HFF-Myc (cell line): Measurements from ENCODE around the gene MSH6.
A peak's percentile ranks its signal among the peaks of the same experiment; 100 is the strongest.

Experiments used
- DNase-seq: peaks from one replicate; pipeline ENCODE4 v3.0.0-alpha.2; 2011; ENCODE audit warnings: low read depth; ENCODE audit errors: extremely low read depth
- H3K4me3 ChIP-seq: replicated peaks from 2 replicates; pipeline ENCODE4 v1.5.1; 2011; ENCODE audit warnings: low read depth, mild to moderate bottlenecking, control low read depth, low read length
- CTCF ChIP-seq: IDR thresholded peaks from 2 replicates; pipeline ENCODE4 v1.5.1; 2012; ENCODE audit warnings: mild to moderate bottlenecking, low read depth, low read length, control low read depth; ENCODE audit errors: missing control alignments

MSH6 gene

GRCh38 chr2:47782671-47783485 is at the start of gene MSH6:
Gene MSH6, plus strand, starts transcription at chr2:47783145. Its CDS starts 89 bp downstream, at chr2:47783234.
- peak within 1 kb of the TSS; percentile 74 for H3K4me3 ChIP-seq
- no peak for DNase-seq
- no peak for TF ChIP-seq CTCF

GRCh38 chr2:47735136-47735869 is 47.6 kb upstream of the MSH6 start:
- no peak for TF ChIP-seq CTCF
- DNase-seq: no peak
- no peak overlapping the region for H3K4me3 ChIP-seq

GRCh38 chr2:47735912-47736311 is 47.0 kb upstream of the MSH6 start:
- H3K4me3 ChIP-seq: no peak overlapping the region
- TF ChIP-seq CTCF: no peak
- no peak for DNase-seq

- no peak for DNase-seq
- no peak for TF ChIP-seq CTCF
- H3K4me3 ChIP-seq: no peak overlapping the region
Measured at GRCh38 chr2:47737191-47737975, 45.6 kb upstream of the MSH6 start.

- no peak overlapping the region for H3K4me3 ChIP-seq
- no peak for TF ChIP-seq CTCF
- no peak for DNase-seq
Measured at GRCh38 chr2:47738331-47738730, 44.6 kb upstream of the MSH6 start.

GRCh38 chr2:47741101-47741500 is 41.8 kb upstream of the MSH6 start:
- TF ChIP-seq CTCF: no peak
- no peak for DNase-seq
- H3K4me3 ChIP-seq: no peak overlapping the region
